IMR-90 (cell line): ENCODE results near the gene CTDP1. TPM values are rescaled to one million over a fixed set of nuclear protein-coding genes. Genes with fewer than 3 reads are reported as not detected.

Experiments
- ATAC-seq: fragments of 200-7000 bp; cut with Tn5 transposase; 2 replicates; pipeline ENCODE4 v1.9.1; 2020; ENCODE audit warnings: low read depth, mild to moderate bottlenecking, moderate library complexity
- BruUV-seq: library from RNA; stranded (reverse); fragments of 400-500 nt; replicated peaks from 2 replicates; lab custom pipeline; 2021; lab: Mats Ljungman, UMichigan
- CTCF ChIA-PET: fragments of 300-600 bp; formaldehyde crosslinking; extraction: SDS; loops from one replicate; lab custom pipeline; 2021; ENCODE audit warnings: antibody characterized with exemption; lab: Yijun Ruan, JAX
- POLR2A ChIA-PET: fragments of 300-600 bp; sonication (Branson Sonifier 250); formaldehyde crosslinking; loops from one replicate; lab custom pipeline; 2022; ENCODE audit warnings: antibody characterized with exemption; ENCODE audit not compliant: unreplicated experiment; lab: Charles Lee
- DNase-seq: peaks from one replicate; pipeline ENCODE4 v3.0.0; 2013
- H2AFZ ChIP-seq: replicated peaks from 2 replicates; pipeline ENCODE3; 2013; ENCODE audit warnings: low read length, mild to moderate bottlenecking; ENCODE audit not compliant: poor library complexity
- H2AK5ac ChIP-seq: 2 replicates; pipeline ENCODE4 v1.6.1; 2013; ENCODE audit warnings: low read depth, low read length, inconsistent platforms
- H2AK9ac ChIP-seq: replicated peaks from 2 replicates; pipeline ENCODE3; 2013; ENCODE audit warnings: mild to moderate bottlenecking, low read depth, low read length, moderate library complexity; ENCODE audit not compliant: poor library complexity
- H2BK120ac ChIP-seq: 2 replicates; pipeline ENCODE4 v1.6.1; 2013; ENCODE audit warnings: low read depth, low read length, inconsistent platforms
- H2BK15ac ChIP-seq: 3 replicates; pipeline ENCODE4 v1.6.1; 2013; ENCODE audit warnings: low read depth, low read length, inconsistent platforms
- H2BK20ac ChIP-seq: 2 replicates; pipeline ENCODE4 v1.6.1; 2013; ENCODE audit warnings: low read depth, mild to moderate bottlenecking, inconsistent platforms, low read length, moderate library complexity
- H2BK5ac ChIP-seq: 2 replicates; pipeline ENCODE4 v1.6.1; 2013; ENCODE audit warnings: mild to moderate bottlenecking, low read depth, low read length, inconsistent platforms; ENCODE audit not compliant: poor library complexity, severe bottlenecking
- H3K14ac ChIP-seq: replicated peaks from 2 replicates; pipeline ENCODE4 v1.6.1; 2013; ENCODE audit warnings: low read depth, low read length, inconsistent platforms
- H3K18ac ChIP-seq: 2 replicates; pipeline ENCODE4 v1.6.1; 2013; ENCODE audit warnings: low read depth, low read length, control low read depth
- H3K23ac ChIP-seq: 2 replicates; pipeline ENCODE4 v1.6.1; 2013; ENCODE audit warnings: low read depth, low read length, inconsistent platforms
- H3K27ac ChIP-seq: 2 replicates; pipeline ENCODE4 v1.5.1; 2013; ENCODE audit warnings: mild to moderate bottlenecking, control low read depth, low read length; ENCODE audit not compliant: insufficient read depth
- H3K27me3 ChIP-seq: 2 replicates; pipeline ENCODE4 v1.6.1; 2013; ENCODE audit warnings: low read length; ENCODE audit not compliant: control insufficient read depth, insufficient read depth
- H3K36me3 ChIP-seq: 2 replicates; pipeline ENCODE4 v1.6.1; 2013; ENCODE audit warnings: low read length, mixed read lengths; ENCODE audit not compliant: control insufficient read depth, insufficient read depth
- H3K4ac ChIP-seq: 2 replicates; pipeline ENCODE4 v1.6.1; 2013; ENCODE audit warnings: low read depth, low read length, inconsistent platforms
- H3K4me1 ChIP-seq: 2 replicates; pipeline ENCODE4 v1.6.1; 2013; ENCODE audit warnings: low read length, mixed read lengths; ENCODE audit not compliant: control insufficient read depth, insufficient read depth
- H3K4me2 ChIP-seq: 2 replicates; pipeline ENCODE4 v1.6.1; 2013; ENCODE audit warnings: low read depth, mild to moderate bottlenecking, control low read depth, low read length, moderate library complexity
- H3K4me3 ChIP-seq: 2 replicates; pipeline ENCODE4 v1.5.1; 2013; ENCODE audit warnings: low read depth, mild to moderate bottlenecking, control low read depth, low read length, moderate library complexity; ENCODE audit not compliant: insufficient read depth
- H3K56ac ChIP-seq: 2 replicates; pipeline ENCODE4 v1.6.1; 2013; ENCODE audit warnings: low read length, inconsistent platforms; ENCODE audit not compliant: insufficient read depth; ENCODE audit errors: extremely low read depth
- H3K79me1 ChIP-seq, 2 experiments: 2 replicates each; pipeline ENCODE4 v1.6.1; 2013; ENCODE audit warnings: low read length in 2 of 2, inconsistent platforms in 1 of 2, low read depth in 1 of 2
- H3K9ac ChIP-seq: 2 replicates; pipeline ENCODE4 v1.6.1; 2013; ENCODE audit warnings: low read depth, low read length, control low read depth
- H3K9me1 ChIP-seq: 2 replicates; pipeline ENCODE4 v1.6.1; 2013; ENCODE audit warnings: low read length, inconsistent platforms; ENCODE audit not compliant: insufficient read depth
- H3K9me3 ChIP-seq: 2 replicates; pipeline ENCODE4 v1.6.1; 2013; ENCODE audit warnings: low read length; ENCODE audit not compliant: control insufficient read depth, insufficient read depth
- H4K20me1 ChIP-seq: 2 replicates; pipeline ENCODE4 v1.6.1; 2013; ENCODE audit warnings: low read length, inconsistent platforms; ENCODE audit not compliant: insufficient read depth
- H4K5ac ChIP-seq: 2 replicates; pipeline ENCODE4 v1.6.1; 2013; ENCODE audit warnings: mild to moderate bottlenecking, low read depth, low read length, control low read depth
- H4K8ac ChIP-seq, 2 experiments: 2 replicates each; pipeline ENCODE4 v1.6.1; 2013; ENCODE audit warnings: low read depth in 2 of 2, low read length in 2 of 2, control low read depth in 1 of 2, inconsistent platforms in 1 of 2
- H4K91ac ChIP-seq: 2 replicates; pipeline ENCODE4 v1.6.1; 2013; ENCODE audit warnings: low read depth, low read length, inconsistent platforms; ENCODE audit not compliant: insufficient read depth
- FOS ChIP-seq: fragments of 150-350 bp; IDR thresholded peaks from 2 replicates; pipeline ENCODE4 v1.6.1; 2016; ENCODE audit warnings: low read depth, low read length
- MAFK ChIP-seq: IDR thresholded peaks from 2 replicates; pipeline ENCODE4 v1.6.1; 2012; ENCODE audit warnings: low read depth, low read length, improper control_type of control experiment
- POLR2A ChIP-seq: IDR thresholded peaks from 2 replicates; pipeline ENCODE4 v1.6.1; 2012; ENCODE audit warnings: mild to moderate bottlenecking, low read depth, low read length
- RCOR1 ChIP-seq: IDR thresholded peaks from 2 replicates; pipeline ENCODE4 v1.6.1; 2012; ENCODE audit warnings: mild to moderate bottlenecking, low read length, improper control_type of control experiment; ENCODE audit not compliant: insufficient replicate concordance
- WGBS, 2 experiments: methylation state at CpG; one replicate each; pipeline versions ENCODE4 v1.1.5 to v1.1.7; 2013; ENCODE audit warnings: missing lambda C conversion rate in 2 of 2; ENCODE audit not compliant: insufficient read length in 1 of 2; ENCODE audit errors: extremely low coverage in 2 of 2; 5-methylcytosine and 5-hydroxymethylcytosine counted together
- dilution Hi-C: fragments of 300-500 bp; cut with HindIII; formaldehyde crosslinking; loops from one replicate; pipeline ENCODE4 v1.14.3; 2018; ENCODE audit warnings: low sequenced_read_pairs; ENCODE audit not compliant: unreplicated experiment
- in situ Hi-C: fragments of 300-500 bp; cut with MboI; formaldehyde crosslinking; loops from 3 replicates; pipeline ENCODE4 v1.14.3; 2019; ENCODE audit warnings: low sequenced_read_pairs, inconsistent platforms, mixed read lengths
- intact Hi-C: fragments of 100-400 bp; cut with micrococcal nuclease; formaldehyde crosslinking; loops from 2 replicates; pipeline ENCODE4 v1.10.0; 2022
- polyA plus RNA-seq, 3 experiments: library from polyadenylated mRNA; depleted of rRNA; stranded (reverse); fragments of >200 nt; gene quantifications; 2 replicates each; pipeline ENCODE4 v1.2.3, GENCODE V29; 2012; ENCODE audit warnings: low replicate concordance in 1 of 3
- total RNA-seq: library from RNA; depleted of rRNA; stranded (reverse); fragments of >200 nt; gene quantifications from 2 replicates; pipeline ENCODE4 v1.2.3, GENCODE V29; 2012
- TF ChIP-seq, protein P1 (sequence below): conservative IDR thresholded peaks from 2 replicates; pipeline ENCODE4 v1.5.1; 2012; ENCODE audit warnings: mild to moderate bottlenecking, low read depth, low read length, improper control_type of control experiment
- TF ChIP-seq, protein P2 (sequence below): fragments of 150-350 bp; IDR thresholded peaks from 2 replicates; pipeline ENCODE4 v1.6.1; 2017; ENCODE audit warnings: mild to moderate bottlenecking, antibody characterized with exemption, low read length, low read depth

The CTDP1 gene
- total and polyA plus RNA-seq, 2 of the 4 experiments (the other 2 are of a cell fraction), result 13.4 to 17.6 TPM

DNA sequence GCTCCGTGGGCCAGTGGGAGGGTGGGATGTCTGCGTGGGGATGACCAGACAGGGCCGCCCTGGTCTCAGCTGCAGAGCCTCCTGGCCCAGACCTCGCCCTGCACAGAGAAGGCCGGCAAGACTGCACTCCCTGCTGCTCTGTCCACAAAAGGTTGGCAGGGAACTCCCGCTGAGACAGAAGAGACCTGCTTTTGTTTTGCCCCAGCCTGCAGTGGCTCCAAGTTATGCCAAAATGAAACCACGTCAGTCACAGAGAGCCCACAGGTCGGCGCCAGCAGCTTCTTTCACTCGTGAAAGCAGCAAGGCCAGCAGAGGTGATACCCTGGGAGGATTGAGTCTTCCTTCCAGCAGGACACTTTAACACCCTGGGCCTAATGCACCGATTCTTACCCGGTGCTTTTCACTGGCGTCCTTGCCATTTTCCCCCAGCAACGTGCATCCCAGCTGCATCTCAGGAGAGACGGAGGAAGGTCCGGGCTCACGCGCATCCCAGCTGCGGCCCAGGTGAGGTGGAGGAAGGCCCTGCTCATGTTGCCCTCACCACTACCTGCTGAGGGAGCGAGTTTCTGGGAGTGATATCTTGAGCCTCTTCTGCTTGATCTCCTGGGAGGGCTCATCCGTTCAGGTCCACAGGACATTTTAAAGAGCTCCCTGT, 22.1 kb upstream of the CTDP1 start:
- Histone ChIP-seq H3K36me3 (no peaks in the 10 kb centered on the region), H3K27ac (no peak overlapping the region), H2BK120ac (no peak overlapping the region), H2BK15ac (no peak overlapping the region), H3K9ac (no peak overlapping the region), H4K20me1 (no peaks in the 10 kb centered on the region), H3K4me3 (no peak overlapping the region), H3K9me3 (peaks cover 6% of the 10 kb centered on the region), H4K91ac (no peak overlapping the region), H3K56ac (no peak overlapping the region), H3K23ac (no peak overlapping the region), H4K8ac (no peak overlapping the region), H2AK9ac (no peak overlapping the region), H3K4ac (no peak overlapping the region), H3K9me1 (no peaks in the 10 kb centered on the region), H3K18ac (no peak overlapping the region), H3K14ac (no peak overlapping the region), H3K27me3 (peaks cover 61% of the 10 kb centered on the region), H2BK20ac (no peak overlapping the region), H3K4me1 (no peaks in the 10 kb centered on the region), H4K5ac (no peak overlapping the region), H2AFZ (no peak overlapping the region), H3K79me1 (no peaks in the 10 kb centered on the region), H2AK5ac (no peak overlapping the region), H3K4me2 (no peak overlapping the region), H2BK5ac (no peak overlapping the region)
- BruUV-seq, result no TSS peak
- 54% methylated on average over 8 of the region's 21 CpGs; no CpG with 5 or more reads in 1 of the 2 experiments for whole genome bisulfite sequencing, 2 experiments
- DNase-seq, result no peak
- in situ Hi-C loops (no loop called here), dilution Hi-C loops (no loop called here), intact Hi-C loops (no loop called here)
- ChIA-PET POLR2A (no interaction called here), CTCF (no interaction called here)
- no peak for ATAC-seq
- TF ChIP-seq FOS (no peak), POLR2A (no peak), MAFK (no peak), RCOR1 (no peak)
- TF ChIP-seq, protein P1, sequence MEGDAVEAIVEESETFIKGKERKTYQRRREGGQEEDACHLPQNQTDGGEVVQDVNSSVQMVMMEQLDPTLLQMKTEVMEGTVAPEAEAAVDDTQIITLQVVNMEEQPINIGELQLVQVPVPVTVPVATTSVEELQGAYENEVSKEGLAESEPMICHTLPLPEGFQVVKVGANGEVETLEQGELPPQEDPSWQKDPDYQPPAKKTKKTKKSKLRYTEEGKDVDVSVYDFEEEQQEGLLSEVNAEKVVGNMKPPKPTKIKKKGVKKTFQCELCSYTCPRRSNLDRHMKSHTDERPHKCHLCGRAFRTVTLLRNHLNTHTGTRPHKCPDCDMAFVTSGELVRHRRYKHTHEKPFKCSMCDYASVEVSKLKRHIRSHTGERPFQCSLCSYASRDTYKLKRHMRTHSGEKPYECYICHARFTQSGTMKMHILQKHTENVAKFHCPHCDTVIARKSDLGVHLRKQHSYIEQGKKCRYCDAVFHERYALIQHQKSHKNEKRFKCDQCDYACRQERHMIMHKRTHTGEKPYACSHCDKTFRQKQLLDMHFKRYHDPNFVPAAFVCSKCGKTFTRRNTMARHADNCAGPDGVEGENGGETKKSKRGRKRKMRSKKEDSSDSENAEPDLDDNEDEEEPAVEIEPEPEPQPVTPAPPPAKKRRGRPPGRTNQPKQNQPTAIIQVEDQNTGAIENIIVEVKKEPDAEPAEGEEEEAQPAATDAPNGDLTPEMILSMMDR, result no peak
- TF ChIP-seq, protein P2, sequence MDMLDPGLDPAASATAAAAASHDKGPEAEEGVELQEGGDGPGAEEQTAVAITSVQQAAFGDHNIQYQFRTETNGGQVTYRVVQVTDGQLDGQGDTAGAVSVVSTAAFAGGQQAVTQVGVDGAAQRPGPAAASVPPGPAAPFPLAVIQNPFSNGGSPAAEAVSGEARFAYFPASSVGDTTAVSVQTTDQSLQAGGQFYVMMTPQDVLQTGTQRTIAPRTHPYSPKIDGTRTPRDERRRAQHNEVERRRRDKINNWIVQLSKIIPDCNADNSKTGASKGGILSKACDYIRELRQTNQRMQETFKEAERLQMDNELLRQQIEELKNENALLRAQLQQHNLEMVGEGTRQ, result no peak
